ENCODE measurements around the gene SYNE1.

DNA sequence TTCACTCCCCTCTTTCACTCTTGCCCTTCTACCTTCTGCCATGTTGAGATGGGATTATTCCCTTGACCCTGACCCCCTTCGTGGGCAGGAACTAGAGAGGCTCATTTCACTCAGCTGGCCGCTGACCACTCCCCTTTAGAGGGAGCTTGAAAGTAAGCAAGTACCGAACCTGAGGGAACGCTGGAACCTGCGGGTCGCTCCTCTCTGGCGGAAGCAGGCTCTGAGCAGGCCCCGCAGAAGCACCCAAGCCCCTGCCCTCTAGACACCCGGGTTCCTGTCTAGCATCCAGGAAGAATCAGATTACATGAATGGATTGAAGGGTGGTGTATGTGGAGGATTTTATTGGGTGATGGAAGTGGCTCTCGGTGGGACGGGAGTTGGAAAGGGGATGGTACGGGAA lies 48.7 kb upstream of the SYNE1 start:
- TF ChIP-seq, protein P1, sequence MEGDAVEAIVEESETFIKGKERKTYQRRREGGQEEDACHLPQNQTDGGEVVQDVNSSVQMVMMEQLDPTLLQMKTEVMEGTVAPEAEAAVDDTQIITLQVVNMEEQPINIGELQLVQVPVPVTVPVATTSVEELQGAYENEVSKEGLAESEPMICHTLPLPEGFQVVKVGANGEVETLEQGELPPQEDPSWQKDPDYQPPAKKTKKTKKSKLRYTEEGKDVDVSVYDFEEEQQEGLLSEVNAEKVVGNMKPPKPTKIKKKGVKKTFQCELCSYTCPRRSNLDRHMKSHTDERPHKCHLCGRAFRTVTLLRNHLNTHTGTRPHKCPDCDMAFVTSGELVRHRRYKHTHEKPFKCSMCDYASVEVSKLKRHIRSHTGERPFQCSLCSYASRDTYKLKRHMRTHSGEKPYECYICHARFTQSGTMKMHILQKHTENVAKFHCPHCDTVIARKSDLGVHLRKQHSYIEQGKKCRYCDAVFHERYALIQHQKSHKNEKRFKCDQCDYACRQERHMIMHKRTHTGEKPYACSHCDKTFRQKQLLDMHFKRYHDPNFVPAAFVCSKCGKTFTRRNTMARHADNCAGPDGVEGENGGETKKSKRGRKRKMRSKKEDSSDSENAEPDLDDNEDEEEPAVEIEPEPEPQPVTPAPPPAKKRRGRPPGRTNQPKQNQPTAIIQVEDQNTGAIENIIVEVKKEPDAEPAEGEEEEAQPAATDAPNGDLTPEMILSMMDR (IDR thresholded peaks at IDR 0.05; ENCODE audit: poor library complexity) = no peak
- TF ChIP-seq EZH2 (IDR thresholded peaks at IDR 0.05; ENCODE audit: borderline replicate concordance) (no peak), EZH2phosphoT487 (IDR thresholded peaks at IDR 0.05; ENCODE audit: low read depth, severe bottlenecking, unreplicated experiment) (no peak)
